ENCODE results near the gene TRAPPC2L. TPM values are rescaled to one million over a fixed set of nuclear protein-coding genes. Genes with fewer than 3 reads are reported as not detected.

Gene TRAPPC2L
- total RNA-seq, 1 donor from 2014 or later, result 48.3 TPM

DNA sequence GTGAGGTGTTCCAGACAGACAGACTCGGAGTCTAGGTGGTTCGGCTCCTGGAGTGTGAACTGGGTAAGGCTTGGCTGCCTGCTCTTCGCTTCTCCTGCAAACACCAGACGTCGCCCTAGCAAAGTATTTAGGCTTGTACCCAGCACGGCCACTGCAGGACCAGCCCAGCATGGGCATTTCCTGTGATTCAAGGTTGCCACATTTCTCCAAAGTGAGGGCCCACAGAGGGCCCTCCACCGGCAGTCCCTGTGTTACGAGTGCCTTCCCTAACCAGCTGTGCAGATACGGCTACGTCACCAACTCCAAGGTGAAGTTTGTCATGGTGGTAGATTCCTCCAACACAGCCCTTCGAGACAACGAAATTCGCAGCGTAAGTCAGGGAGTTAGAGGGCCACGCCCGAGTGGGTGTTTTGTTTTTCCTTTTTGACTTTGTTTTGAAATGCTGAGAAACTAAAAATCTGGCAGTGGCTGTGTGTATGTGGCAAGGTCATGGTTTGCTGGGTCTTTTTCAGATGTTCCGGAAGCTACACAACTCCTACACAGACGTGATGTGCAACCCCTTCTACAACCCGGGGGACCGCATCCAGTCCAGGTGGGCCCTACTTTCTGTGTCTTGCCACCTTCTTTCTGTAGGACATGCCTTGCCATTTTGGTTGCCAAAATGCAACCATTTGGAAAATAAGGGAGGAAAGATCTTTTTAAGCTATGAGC, 2.6 kb downstream of the TRAPPC2L start:
- DNase-seq (ENCODE audit: low read depth), result no peak
- no peak overlapping the region for H3K4me3 ChIP-seq (ENCODE audit: low read depth, low read length)
- TF ChIP-seq, protein P1, sequence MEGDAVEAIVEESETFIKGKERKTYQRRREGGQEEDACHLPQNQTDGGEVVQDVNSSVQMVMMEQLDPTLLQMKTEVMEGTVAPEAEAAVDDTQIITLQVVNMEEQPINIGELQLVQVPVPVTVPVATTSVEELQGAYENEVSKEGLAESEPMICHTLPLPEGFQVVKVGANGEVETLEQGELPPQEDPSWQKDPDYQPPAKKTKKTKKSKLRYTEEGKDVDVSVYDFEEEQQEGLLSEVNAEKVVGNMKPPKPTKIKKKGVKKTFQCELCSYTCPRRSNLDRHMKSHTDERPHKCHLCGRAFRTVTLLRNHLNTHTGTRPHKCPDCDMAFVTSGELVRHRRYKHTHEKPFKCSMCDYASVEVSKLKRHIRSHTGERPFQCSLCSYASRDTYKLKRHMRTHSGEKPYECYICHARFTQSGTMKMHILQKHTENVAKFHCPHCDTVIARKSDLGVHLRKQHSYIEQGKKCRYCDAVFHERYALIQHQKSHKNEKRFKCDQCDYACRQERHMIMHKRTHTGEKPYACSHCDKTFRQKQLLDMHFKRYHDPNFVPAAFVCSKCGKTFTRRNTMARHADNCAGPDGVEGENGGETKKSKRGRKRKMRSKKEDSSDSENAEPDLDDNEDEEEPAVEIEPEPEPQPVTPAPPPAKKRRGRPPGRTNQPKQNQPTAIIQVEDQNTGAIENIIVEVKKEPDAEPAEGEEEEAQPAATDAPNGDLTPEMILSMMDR (conservative IDR thresholded peaks at IDR 0.05; ENCODE audit: low read depth, low read length), result no peak

DNA sequence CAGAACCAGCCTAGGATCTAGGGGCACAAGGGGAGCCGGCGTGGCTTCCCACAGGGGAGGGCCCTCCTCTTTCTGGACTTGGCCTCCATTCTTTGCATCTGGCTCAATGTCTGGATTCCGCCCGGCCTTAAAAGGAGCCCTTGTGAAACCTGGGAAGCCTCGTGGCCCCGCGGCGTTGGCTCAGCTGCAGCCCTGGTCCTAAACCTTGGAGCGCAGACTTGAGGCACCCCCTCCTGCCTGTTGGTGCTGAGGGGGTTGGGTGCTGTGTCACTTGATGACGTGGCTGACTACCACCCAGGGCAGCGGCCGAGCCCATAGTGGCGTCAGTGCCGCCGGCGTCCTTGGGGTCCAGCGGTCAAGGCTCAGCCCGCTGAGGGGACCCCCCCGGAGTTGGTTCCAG, 4.4 kb downstream of the TRAPPC2L start:
- H3K4me3 ChIP-seq (ENCODE audit: low read depth, low read length), result no peak overlapping the region
- no peak for DNase-seq (ENCODE audit: low read depth)
- TF ChIP-seq, protein P1 (conservative IDR thresholded peaks at IDR 0.05; ENCODE audit: low read depth, low read length), result no peak

DNA sequence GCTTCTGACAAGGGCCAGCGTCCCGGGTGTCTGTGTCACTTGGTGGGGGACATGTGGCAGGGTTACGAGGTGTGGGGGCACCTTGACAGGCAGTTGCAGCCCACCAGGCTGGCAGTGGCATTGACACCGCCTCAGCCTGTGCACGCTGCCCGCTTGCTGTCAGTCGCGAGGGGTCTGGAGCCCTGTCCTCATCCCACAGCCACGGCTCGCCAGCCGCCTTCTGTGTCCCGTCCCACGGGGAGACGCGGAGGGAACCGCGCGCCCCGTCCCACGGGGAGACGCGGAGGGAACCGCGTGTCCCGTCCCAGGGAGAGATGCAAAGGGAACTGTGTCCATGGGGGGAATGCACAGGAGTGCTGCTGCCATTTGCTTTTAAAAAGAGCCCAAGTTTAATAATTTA, 6.0 kb downstream of the TRAPPC2L start:
- H3K4me3 ChIP-seq (ENCODE audit: low read depth, low read length), result no peak overlapping the region
- DNase-seq (ENCODE audit: low read depth), result no peak
- TF ChIP-seq, protein P1 (conservative IDR thresholded peaks at IDR 0.05; ENCODE audit: low read depth, low read length), result no peak

DNA sequence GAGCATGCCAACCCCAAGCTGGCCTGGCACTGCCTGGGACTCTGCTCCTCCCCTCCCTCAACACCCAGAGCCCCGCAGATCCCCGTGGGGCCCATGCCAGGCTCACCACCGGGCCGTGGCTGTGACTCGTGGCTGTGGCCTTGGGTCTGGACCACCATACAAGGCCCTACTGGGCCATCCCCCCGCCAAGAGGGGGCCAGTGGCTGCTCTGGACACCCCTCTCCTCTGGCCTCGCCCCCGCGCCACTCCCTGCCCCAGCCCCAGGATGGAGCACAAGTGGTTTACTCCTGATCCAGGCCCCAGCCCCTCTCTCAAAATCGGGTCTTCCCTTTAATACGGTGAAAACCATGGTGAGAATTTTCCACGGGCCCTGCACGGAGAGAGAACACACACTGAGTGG, 6.5 kb downstream of the TRAPPC2L start:
- no peak overlapping the region for H3K4me3 ChIP-seq (ENCODE audit: low read depth, low read length)
- no peak for DNase-seq (ENCODE audit: low read depth)
- TF ChIP-seq, protein P1 (conservative IDR thresholded peaks at IDR 0.05; ENCODE audit: low read depth, low read length), result no peak

DNA sequence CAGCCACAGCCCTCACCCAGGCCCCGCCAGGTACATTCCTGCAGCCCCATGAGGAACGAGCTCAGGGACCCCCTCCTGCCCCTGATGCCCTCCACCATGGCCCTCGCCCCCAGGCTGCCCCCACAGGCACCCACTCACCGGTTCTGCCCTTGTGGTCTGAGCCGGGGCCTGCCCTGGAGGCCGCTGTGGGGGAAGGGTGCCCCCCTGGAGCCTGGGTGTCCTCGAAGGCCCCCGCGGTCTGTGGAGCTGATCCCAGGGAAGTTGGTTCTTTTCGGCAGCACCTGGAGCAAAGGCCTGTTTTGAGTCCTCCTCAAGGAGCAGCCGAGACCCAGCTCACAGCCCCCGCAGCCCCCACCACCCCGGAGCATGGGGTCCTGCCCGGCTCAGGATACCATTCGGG, 7.2 kb downstream of the TRAPPC2L start:
- no peak for DNase-seq (ENCODE audit: low read depth)
- no peak overlapping the region for H3K4me3 ChIP-seq (ENCODE audit: low read depth, low read length)
- TF ChIP-seq, protein P1 (conservative IDR thresholded peaks at IDR 0.05; ENCODE audit: low read depth, low read length), result no peak

DNA sequence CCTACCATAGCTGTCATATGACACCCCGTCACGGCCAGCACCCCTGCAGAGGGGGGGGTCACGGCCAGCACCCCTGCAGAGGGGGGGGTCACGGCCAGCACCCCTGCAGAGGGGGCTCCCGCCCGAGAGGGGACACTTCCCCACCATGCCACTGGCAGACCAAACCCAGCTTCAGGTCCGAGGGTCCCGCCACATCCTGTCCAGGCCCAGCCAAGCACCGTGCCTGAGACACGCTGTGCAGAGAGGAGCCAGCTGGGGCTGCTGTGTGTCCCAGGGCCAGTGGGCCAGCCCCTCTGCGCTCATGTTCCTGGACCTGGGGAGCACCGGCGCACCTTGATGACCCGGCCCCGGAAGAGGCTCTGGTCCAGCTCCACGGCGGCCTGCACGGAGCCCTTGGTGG, 7.6 kb downstream of the TRAPPC2L start:
- TF ChIP-seq, protein P1 (conservative IDR thresholded peaks at IDR 0.05; ENCODE audit: low read depth, low read length), result no peak
- H3K4me3 ChIP-seq (ENCODE audit: low read depth, low read length), result no peak overlapping the region
- DNase-seq (ENCODE audit: low read depth), result no peak

DNA sequence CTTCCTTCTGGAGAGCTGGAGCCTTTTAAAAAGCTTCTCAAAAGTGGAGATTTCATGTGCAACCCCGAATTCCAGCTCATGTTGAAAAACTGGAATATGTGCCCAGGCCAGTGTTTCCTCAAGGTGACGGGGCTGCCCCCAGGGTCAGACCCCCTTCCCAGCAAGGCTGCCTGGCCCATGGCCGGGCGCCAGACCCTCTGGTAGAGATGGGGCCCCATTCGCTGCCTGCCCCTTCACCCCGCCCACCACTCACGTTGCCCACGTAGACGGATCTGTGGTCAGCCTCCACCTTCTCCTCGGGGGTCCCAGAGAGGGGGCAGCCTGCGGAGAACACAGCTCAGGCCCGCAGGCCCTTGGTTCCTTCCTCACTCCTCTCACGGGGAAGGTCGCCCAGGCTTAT, 8.4 kb downstream of the TRAPPC2L start:
- TF ChIP-seq, protein P1 (conservative IDR thresholded peaks at IDR 0.05; ENCODE audit: low read depth, low read length), result no peak
- no peak for DNase-seq (ENCODE audit: low read depth)
- H3K4me3 ChIP-seq (ENCODE audit: low read depth, low read length), result no peak overlapping the region
